GM21825 (cell line): ENCODE results near the gene HMMR.
A peak's percentile ranks its signal among the peaks of the same experiment; 100 is the strongest.
"Not testable (repeated sequence)": the region's sequence is repeated elsewhere in the genome, so short reads cannot be mapped to it uniquely, and the experiment has no call there.

ENCODE experiments used
- ATAC-seq: cut with Tn5 transposase; IDR thresholded peaks from one replicate; pipeline ENCODE4 v1.9.1; 2021; ENCODE audit warnings: mild to moderate bottlenecking, moderate library complexity; ENCODE audit not compliant: unreplicated experiment

The HMMR gene

GRCh38 chr5:163460562-163461171 is at the start of gene HMMR:
HMMR (plus strand) TSS chr5:163460632; CDS start chr5:163460693, 61 bp downstream.
- no peak for ATAC-seq

- not testable (repeated sequence) for ATAC-seq
Observed at GRCh38 chr5:163415673-163416072, 44.8 kb upstream of the HMMR start.

GRCh38 chr5:163424836-163425235 is 35.6 kb upstream of the HMMR start:
- no peak for ATAC-seq

- not testable (repeated sequence) for ATAC-seq
Observed at GRCh38 chr5:163426128-163426527, 34.3 kb upstream of the HMMR start.

GRCh38 chr5:163432544-163432943 is 27.9 kb upstream of the HMMR start:
- ATAC-seq: no peak

- no peak for ATAC-seq
Observed at GRCh38 chr5:163433271-163433670, 27.2 kb upstream of the HMMR start.

GRCh38 chr5:163434401-163434866 is 26.0 kb upstream of the HMMR start:
- no peak for ATAC-seq

- no peak for ATAC-seq
Observed at GRCh38 chr5:163436515-163436914, 23.9 kb upstream of the HMMR start.

- no peak for ATAC-seq
Observed at GRCh38 chr5:163437011-163437308, 23.5 kb upstream of the HMMR start.

GRCh38 chr5:163437309-163438182 is 22.9 kb upstream of the HMMR start, which contains the start of gene CCNG1:
CCNG1 (plus strand) TSS chr5:163437595; CDS start chr5:163439257, 1,662 bp downstream.
- ATAC-seq: peak; percentile 97

- no peak for ATAC-seq
Observed at GRCh38 chr5:163439092-163439425, 21.4 kb upstream of the HMMR start.

GRCh38 chr5:163440954-163441353 is 19.5 kb upstream of the HMMR start:
- no peak for ATAC-seq

GRCh38 chr5:163444526-163444925 is 15.9 kb upstream of the HMMR start:
- no peak for ATAC-seq

- ATAC-seq: no peak
Observed at GRCh38 chr5:163445345-163445744, 15.1 kb upstream of the HMMR start.

- no peak for ATAC-seq
Observed at GRCh38 chr5:163447191-163447590, 13.2 kb upstream of the HMMR start.

- ATAC-seq: no peak
Observed at GRCh38 chr5:163447875-163448274, 12.6 kb upstream of the HMMR start.

- no peak for ATAC-seq
Observed at GRCh38 chr5:163448491-163448890, 11.9 kb upstream of the HMMR start.

GRCh38 chr5:163451489-163451888 is 8.9 kb upstream of the HMMR start:
- ATAC-seq: no peak

- ATAC-seq: no peak
Observed at GRCh38 chr5:163453705-163454104, 6.7 kb upstream of the HMMR start.

- not testable (repeated sequence) for ATAC-seq
Observed at GRCh38 chr5:163455406-163455805, 5.0 kb upstream of the HMMR start.

- no peak for ATAC-seq
Observed at GRCh38 chr5:163456029-163456589, 4.3 kb upstream of the HMMR start.

GRCh38 chr5:163456840-163457239 is 3.6 kb upstream of the HMMR start:
- no peak for ATAC-seq
